HL-60/S4 treated with retinoic acid at 250 ng/mL for 4 days and 3 days (cell line): ENCODE results near the gene GNG7.
"Not testable (repeated sequence)": the region's sequence is repeated elsewhere in the genome, so short reads cannot be mapped to it uniquely, and the experiment has no call there.

ENCODE experiments used
- in situ Hi-C: fragments of 300-500 bp; cut with MboI; formaldehyde crosslinking; loops from 2 replicates; pipeline ENCODE4 v1.7.0; 2022; ENCODE audit warnings: low sequenced_read_pairs

GNG7 gene

GRCh38 chr19:2542341-2543069 lies 160.0 kb downstream of the GNG7 start:
- in situ Hi-C loops, result no loop called here

GRCh38 chr19:2540646-2541454 lies 161.6 kb downstream of the GNG7 start:
- in situ Hi-C loops, result no loop called here

- in situ Hi-C loops, result no loop called here
Observed at GRCh38 chr19:2540251-2540645, 162.2 kb downstream of the GNG7 start.

- in situ Hi-C loops, result no loop called here
Observed at GRCh38 chr19:2538096-2538757, 164.3 kb downstream of the GNG7 start.

GRCh38 chr19:2537584-2537983 lies 164.9 kb downstream of the GNG7 start:
- in situ Hi-C loops, result not testable (repeated sequence)

- in situ Hi-C loops, result no loop called here
Observed at GRCh38 chr19:2536461-2536860, 166.0 kb downstream of the GNG7 start.

- in situ Hi-C loops, result no loop called here
Observed at GRCh38 chr19:2534423-2535013, 168.0 kb downstream of the GNG7 start.

GRCh38 chr19:2533686-2534422 lies 168.6 kb downstream of the GNG7 start:
- in situ Hi-C loops, result no loop called here

GRCh38 chr19:2533072-2533425 lies 169.4 kb downstream of the GNG7 start:
- in situ Hi-C loops, result no loop called here

GRCh38 chr19:2532252-2533071 lies 170.0 kb downstream of the GNG7 start:
- in situ Hi-C loops, result no loop called here

GRCh38 chr19:2529942-2530341 lies 172.6 kb downstream of the GNG7 start:
- in situ Hi-C loops, result not testable (repeated sequence)

GRCh38 chr19:2529473-2529918 lies 173.0 kb downstream of the GNG7 start:
- in situ Hi-C loops, result no loop called here

- in situ Hi-C loops, result no loop called here
Observed at GRCh38 chr19:2528675-2529101, 173.8 kb downstream of the GNG7 start.

- in situ Hi-C loops, result no loop called here
Observed at GRCh38 chr19:2527686-2528085, 174.8 kb downstream of the GNG7 start.

GRCh38 chr19:2527171-2527570 lies 175.3 kb downstream of the GNG7 start:
- in situ Hi-C loops, result no loop called here

GRCh38 chr19:2524840-2525723 lies 177.4 kb downstream of the GNG7 start:
- in situ Hi-C loops, result no loop called here

GRCh38 chr19:2524361-2524839 lies 178.1 kb downstream of the GNG7 start:
- in situ Hi-C loops, result no loop called here

GRCh38 chr19:2523630-2524311 lies 178.7 kb downstream of the GNG7 start:
- in situ Hi-C loops, result no loop called here
